SK-N-MC (cell line): ENCODE results near the gene EGFR.

ENCODE experiments used
- EZH2 ChIP-seq: fragments of 200-600 bp; sonication (generic); IDR thresholded peaks from one replicate; pipeline ENCODE4 v1.6.1; 2017; ENCODE audit warnings: antibody characterized with exemption
- FOXP2 ChIP-seq: optimal IDR thresholded peaks from 2 replicates; pipeline ENCODE3; 2011; ENCODE audit warnings: mild to moderate bottlenecking, moderate library complexity; ENCODE audit not compliant: insufficient read depth; ENCODE audit errors: extremely low read length, control extremely low read depth
- POLR2AphosphoS5 ChIP-seq: IDR thresholded peaks from 2 replicates; pipeline ENCODE4 v1.6.1; 2012; ENCODE audit warnings: mild to moderate bottlenecking, low read depth, low read length, borderline replicate concordance

DNA sequence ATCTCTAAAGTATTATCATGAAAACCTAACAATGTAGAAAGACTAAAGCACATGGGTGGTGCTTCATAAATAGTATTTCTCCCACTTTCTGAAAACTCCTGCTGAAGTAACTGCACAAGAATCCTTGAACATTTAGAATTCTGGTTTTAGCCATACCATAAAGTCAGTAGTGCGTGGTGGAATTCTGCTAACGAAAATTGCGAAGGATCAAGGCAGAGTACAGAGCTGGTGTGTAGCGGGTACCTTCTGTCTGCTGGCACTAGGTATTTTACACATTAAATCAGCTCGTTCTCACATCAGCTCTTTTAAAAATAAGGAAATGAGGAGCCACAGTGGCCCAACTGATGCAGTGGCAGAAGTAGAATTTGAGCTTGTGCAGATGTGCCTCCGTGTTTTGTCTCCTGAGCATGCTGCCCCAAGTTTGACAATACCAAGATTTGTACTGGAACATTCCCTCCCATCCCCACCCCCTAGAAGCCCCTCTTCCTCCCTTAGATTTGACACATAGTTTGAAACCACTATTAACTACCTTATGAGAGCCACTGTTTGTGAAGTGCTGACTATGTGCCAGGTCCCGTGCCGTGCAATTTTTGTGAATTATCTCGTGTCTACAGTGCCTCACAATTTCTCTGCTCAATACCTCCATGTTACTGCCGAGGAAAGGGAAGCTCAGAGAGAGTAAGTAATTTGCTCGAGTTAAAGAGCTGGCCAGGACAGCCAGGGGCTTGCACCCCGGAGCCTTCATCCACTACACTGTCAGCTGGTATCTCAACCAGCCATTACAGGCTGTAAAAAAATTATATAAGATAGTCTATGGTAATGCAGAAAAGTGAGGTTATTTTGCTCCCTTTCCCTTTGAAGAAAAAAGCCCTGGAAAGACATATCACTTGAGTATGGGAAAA lies 66.9 kb downstream of the EGFR start:
- TF ChIP-seq POLR2AphosphoS5 (no peak), EZH2 (no peak), FOXP2 (no peak)
